HG03135 (cell line): ENCODE measurements around the gene BARHL2.

Experiments
- ATAC-seq: cut with Tn5 transposase; IDR thresholded peaks from one replicate; pipeline ENCODE4 v1.9.1; 2021; ENCODE audit warnings: mild to moderate bottlenecking, moderate library complexity; ENCODE audit not compliant: unreplicated experiment

Gene BARHL2

GRCh38 chr1:90710579-90711536, 6.2 kb downstream of the BARHL2 start:
- ATAC-seq, result no peak

GRCh38 chr1:90709535-90709934, 7.6 kb downstream of the BARHL2 start:
- no peak for ATAC-seq

DNA sequence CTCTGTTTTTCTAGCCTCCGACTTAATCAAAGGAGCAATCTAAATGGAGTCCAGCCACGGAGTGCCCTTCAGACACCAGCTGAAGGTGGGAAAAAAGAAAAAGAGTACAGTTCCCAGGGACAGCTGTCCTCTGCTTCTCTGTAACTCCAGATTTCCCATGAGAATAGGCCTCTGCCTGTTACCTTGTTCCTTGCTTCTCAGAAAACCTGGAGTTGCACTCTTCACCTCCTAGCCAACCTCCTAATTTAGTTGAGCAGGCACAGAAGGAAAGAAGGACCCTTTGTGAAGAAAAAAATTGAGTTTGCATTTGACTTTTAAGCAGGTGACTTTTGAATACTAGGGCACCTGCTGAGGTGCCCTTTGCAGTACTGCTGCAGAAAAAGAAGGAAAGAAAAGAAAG, 8.3 kb downstream of the BARHL2 start:
- no peak for ATAC-seq

DNA sequence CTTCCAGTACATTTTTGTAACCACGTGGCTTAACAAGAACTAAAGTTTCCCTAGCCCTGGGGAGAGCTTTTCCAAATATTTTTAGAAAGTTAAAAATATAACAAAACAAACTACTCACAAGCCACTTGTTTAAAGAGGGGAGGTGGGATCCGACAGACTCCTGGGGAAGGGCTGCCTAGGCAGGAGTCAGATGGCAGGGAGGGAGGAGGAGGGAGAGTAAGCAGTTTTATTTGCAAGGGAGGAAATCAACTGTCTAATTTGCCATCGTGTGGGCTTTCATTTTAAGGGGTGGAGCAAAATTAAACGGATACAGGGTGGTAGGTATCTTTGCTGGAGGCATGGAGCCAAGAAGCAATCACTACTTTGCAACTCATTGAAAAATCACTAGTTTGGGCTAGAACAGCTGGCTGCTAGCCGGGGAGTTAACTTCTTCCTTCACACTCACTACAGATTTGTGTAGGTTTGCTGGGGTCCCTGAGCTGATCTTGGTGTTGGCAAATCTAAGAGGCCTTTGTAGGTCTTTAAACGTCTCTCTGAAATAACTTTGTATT, 8.8 kb downstream of the BARHL2 start:
- no peak for ATAC-seq

DNA sequence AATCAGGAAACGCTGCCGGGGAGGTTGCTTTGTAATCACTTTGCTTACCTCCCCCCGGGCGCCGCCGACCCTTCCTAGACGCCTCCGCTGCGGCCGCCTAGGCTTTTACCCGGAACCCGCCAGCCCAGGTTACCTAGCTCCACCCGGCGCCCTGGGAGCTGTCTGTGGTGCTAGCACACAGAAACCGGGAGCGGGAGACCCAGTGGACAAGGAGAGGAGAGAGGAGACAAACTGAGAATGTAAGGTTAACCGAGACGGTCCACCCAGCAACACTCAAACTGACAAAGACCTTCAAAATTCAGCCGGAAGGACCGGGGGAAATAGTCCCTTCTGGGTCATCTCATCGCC, 9.8 kb downstream of the BARHL2 start:
- no peak for ATAC-seq

- ATAC-seq, result no peak
Measured at GRCh38 chr1:90706437-90707362, 10.4 kb downstream of the BARHL2 start.

- ATAC-seq, result no peak
Measured at GRCh38 chr1:90705956-90706355, 11.1 kb downstream of the BARHL2 start.

DNA sequence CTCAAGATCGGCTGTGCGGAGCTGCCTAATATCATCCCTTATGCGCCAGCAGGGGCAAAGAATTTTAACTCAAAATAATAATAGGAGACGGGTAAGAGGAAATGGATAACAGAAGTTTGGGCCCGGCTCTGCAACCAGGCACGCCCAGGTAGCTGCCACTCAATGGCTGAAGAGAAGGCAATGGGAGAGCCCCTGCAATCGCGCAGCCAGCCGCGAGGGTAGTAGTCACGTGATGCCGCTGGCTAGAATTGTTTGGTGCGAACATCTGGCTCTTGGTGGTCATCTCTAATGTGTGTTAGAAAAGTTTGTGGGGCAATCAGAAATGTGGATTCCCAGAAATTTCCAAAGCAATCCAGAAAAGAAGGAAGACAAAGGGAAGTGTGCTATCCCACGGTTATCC, 12.3 kb downstream of the BARHL2 start:
- no peak for ATAC-seq

DNA sequence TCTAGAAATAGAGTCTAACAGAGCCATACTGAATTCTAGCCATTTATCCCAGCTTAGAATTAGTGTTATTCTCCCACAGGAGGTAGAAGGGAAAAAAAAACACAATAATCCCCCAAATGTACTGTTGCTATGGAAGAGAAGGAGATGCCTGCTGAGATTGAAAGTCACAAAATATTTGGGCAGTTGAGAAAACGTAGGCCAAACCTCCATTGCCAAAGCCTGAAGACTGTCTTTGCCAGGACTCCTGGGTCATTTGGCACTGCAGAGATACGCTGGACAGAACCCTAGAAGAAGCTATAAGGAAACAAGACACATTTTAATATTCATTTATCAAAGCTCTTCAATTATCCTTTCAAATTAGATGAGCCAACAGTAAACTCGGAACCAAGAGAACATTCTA, 22.3 kb downstream of the BARHL2 start:
- no peak for ATAC-seq

- no peak for ATAC-seq
Measured at GRCh38 chr1:90687747-90688146, 29.4 kb downstream of the BARHL2 start.

DNA sequence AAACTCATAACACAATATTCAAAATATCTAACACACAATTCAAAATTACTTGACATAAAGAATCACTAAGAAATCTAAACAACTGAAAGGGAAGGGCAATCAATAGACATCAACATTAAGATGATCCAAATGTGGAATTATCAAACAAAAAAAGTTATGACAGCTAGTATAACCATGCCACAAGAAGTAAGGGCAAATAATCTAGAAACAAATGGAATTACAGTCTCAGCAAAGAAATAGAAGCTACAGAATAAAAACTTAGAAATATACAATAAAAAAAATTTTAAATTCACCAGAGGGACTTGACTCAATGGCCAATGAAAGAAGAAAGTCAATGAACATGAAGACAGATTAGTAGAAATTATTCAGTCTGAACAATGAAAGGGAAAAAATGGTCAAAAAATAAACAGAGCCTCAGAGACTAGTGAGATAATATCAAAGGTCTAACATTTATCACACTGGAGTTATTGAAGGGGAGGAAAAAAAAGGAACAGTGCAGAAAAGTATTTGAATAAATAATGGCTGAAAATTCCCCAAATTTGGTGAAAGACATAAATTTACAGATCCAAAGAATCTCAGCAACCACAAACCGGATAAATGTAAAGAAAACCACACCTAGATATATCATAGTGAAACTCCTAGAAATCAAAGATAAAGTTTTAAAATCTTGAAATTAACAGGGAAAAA, 41.8 kb downstream of the BARHL2 start:
- ATAC-seq, result no peak

DNA sequence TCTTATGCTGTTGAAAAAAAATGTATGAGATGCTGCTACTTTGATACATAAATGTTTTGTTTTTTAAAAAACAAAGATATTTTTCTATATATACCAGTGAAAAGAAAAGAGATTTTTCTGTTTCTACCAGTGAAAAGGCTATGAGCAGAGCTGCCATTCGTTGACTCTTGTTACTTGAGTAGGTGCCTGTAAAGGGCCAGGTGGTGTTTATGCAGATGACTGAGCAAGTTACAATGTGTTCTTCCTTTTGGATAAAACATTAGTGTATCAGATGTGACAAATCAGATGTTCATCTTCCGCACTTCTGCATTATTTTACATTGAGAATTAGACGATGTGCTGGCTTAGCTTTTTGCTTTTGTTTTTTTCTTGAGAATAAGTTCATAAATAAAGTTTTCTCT, 45.4 kb downstream of the BARHL2 start:
- no peak for ATAC-seq

DNA sequence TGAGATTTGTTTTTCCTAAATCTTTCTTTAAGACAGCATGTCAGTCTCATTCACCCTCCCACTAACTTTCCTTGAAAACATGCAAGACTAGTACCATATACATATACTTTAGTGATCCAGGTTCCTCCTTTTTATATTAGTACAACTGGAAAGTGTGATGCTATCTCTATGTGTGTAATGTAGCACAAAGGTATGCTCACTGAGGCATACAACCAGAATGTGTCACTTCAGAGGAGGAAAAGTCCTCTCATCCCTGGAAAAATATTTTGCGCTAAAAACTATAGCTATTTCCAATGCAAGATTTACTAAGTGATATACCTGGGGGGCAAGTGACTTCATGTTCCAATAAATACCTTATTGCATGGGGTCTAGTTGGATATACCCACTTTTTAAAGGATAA, 45.9 kb downstream of the BARHL2 start:
- no peak for ATAC-seq
